ENCODE measurements around the gene PALM2AKAP2. TPM values are rescaled to one million over a fixed set of nuclear protein-coding genes. Genes with fewer than 3 reads are reported as not detected.

Gene PALM2AKAP2
- total and polyA plus RNA-seq, 2 donors (not counting 3 experiments of a cell fraction or from before 2014, with no cell fraction given), result 0.01 TPM; not detected in 1

DNA sequence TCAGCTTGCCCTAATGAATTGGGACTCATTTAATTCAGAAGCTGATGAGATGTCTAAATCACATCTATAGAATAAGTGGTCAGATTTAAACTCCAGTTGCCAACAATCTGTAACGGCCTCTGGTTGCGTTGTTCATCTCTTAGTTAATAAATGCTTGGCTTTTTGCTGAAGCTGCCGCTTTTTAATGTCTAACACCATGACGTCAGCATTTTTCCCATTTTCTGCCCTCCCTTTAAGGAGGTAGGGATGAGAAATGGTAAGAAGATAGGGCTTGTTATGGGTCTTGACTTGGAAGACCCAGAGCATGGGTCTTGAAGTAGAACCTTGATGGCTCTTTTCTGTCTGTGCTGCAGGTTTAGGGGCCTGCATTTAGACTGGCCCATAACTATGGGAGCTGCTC is 33.3 kb downstream of the PALM2AKAP2 start:
- Histone ChIP-seq H4K20me1 (replicated peaks; ENCODE audit: control insufficient read depth, extremely low read depth, insufficient read depth, low read length) (no peaks in the 10 kb centered on the region), H3K9me3 (replicated peaks; ENCODE audit: control insufficient read depth, insufficient read depth, low read length) (no peaks in the 10 kb centered on the region), H3K36me3 (ENCODE audit: control insufficient read depth in 2 of 2, extremely low read depth in 1 of 2, insufficient read depth in 2 of 2, low read length in 2 of 2) (no peaks in the 10 kb centered on the region), H3K4me3 (replicated peaks in 1 of 3; ENCODE audit: insufficient read depth in 1 of 3, low read depth in 1 of 3, low read length in 3 of 3) (no peak overlapping the region), H2AFZ (ENCODE audit: low read depth, low read length) (no peak overlapping the region), H3K27me3 (ENCODE audit: control insufficient read depth in 2 of 2, insufficient read depth in 2 of 2, low read length in 2 of 2) (no peaks in the 10 kb centered on the region), H3K79me2 (ENCODE audit: control insufficient read depth, insufficient read depth, low read length) (no peaks in the 10 kb centered on the region), H3K27ac (ENCODE audit: insufficient read depth, low read depth, low read length) (no peak overlapping the region), H3K9me1 (replicated peaks; ENCODE audit: control insufficient read depth, extremely low read depth, insufficient read depth, low read length) (no peaks in the 10 kb centered on the region), H3K9ac (replicated peaks; ENCODE audit: extremely low read depth, insufficient read depth, low read length) (no peak overlapping the region), H3K4me2 (ENCODE audit: insufficient read depth, low read length) (no peak overlapping the region), H3K4me1 (ENCODE audit: control insufficient read depth, extremely low read depth, insufficient read depth, low read length) (peaks cover 24% of the 10 kb centered on the region)
- no peak for DNase-seq (ENCODE audit: low read depth, low spot score)
- no TSS peak for BruUV-seq (replicated peaks)
- intact Hi-C loops (cut with micrococcal nuclease) (no loop called here), dilution Hi-C loops (cut with MboI; ENCODE audit: extremely low pct_ligation_motif_present, low sequenced_read_pairs) (no loop called here)
- ChIA-PET POLR2A (no interaction called here), CTCF (no interaction called here)
- no peak for FAIRE-seq
- TF ChIP-seq MYC (IDR thresholded peaks at IDR 0.05; ENCODE audit: low read depth, low read length) (no peak), POLR2AphosphoS5 (IDR thresholded peaks at IDR 0.05; ENCODE audit: insufficient read depth, low read depth, low read length) (no peak), EZH2 (IDR thresholded peaks at IDR 0.05; ENCODE audit: borderline replicate concordance, low read depth, low read length, severe bottlenecking) (no peak), CTCF (IDR thresholded peaks at IDR 0.05; ENCODE audit: extremely low read depth in 1 of 2, insufficient read depth in 1 of 2, low read depth in 1 of 2, low read length in 2 of 2) (no peak), FOS (IDR thresholded peaks at IDR 0.05; ENCODE audit: borderline replicate concordance, insufficient read depth, low read length) (no peak), GATA2 (IDR thresholded peaks at IDR 0.05; ENCODE audit: insufficient read depth, insufficient read length, low read depth, low read length) (no peak), JUN (IDR thresholded peaks at IDR 0.05; ENCODE audit: borderline replicate concordance, insufficient read depth, insufficient read length, low read depth) (no peak), POLR2A (IDR thresholded peaks at IDR 0.05; ENCODE audit: low read depth, low read length) (no peak)
- TF ChIP-seq, protein P1, sequence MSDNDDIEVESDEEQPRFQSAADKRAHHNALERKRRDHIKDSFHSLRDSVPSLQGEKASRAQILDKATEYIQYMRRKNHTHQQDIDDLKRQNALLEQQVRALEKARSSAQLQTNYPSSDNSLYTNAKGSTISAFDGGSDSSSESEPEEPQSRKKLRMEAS (IDR thresholded peaks at IDR 0.05; ENCODE audit: insufficient read depth, insufficient read length), result no peak
